Peyer's patch (tissue), 4 donors: ENCODE data around the gene NSL1. TPM values are rescaled to one million over a fixed set of nuclear protein-coding genes. Genes with fewer than 3 reads are reported as not detected.

ENCODE experiments used
- DNase-seq, 3 donors: peaks; one replicate each; pipeline ENCODE4 v3.0.0-alpha.2; 2017 to 2019
- H3K27ac ChIP-seq, 4 donors: fragments of 200-600 bp; sonication (generic); one replicate each; pipeline ENCODE4 v1.5.1; 2016 to 2019
- H3K27me3 ChIP-seq, 2 donors: fragments of 200-600 bp; sonication (generic); one replicate each; pipeline ENCODE4 v1.5.1; 2019
- H3K36me3 ChIP-seq, 3 donors: fragments of 200-600 bp; sonication (generic); one replicate each; pipeline ENCODE4 v1.5.1; 2016 to 2019
- H3K4me1 ChIP-seq, 4 donors: fragments of 200-600 bp; sonication (generic); one replicate each; pipeline ENCODE4 v1.5.1; 2016 to 2019
- H3K4me3 ChIP-seq, 4 donors: fragments of 200-600 bp; sonication (generic); 1 replicate in 3 of 4; 2 replicates in 1 of 4; pipeline ENCODE4 v1.5.1; 2016 to 2019; ENCODE audit warnings: mild to moderate bottlenecking in 1 of 4
- H3K9me3 ChIP-seq, 4 donors: fragments of 200-600 bp; sonication (generic); one replicate each; pipeline ENCODE4 v1.5.1; 2016 to 2019; ENCODE audit warnings: mild to moderate bottlenecking in 1 of 4
- CTCF ChIP-seq, 6 experiments: fragments of 450-650 bp in 4 of 6; fragments of 200-600 bp in 2 of 6; sonication (generic) in 1 of 6; IDR thresholded peaks; one replicate each; pipeline ENCODE4 v1.5.1; 2017 to 2019; ENCODE audit warnings: antibody characterized with exemption in 6 of 6, mild to moderate bottlenecking in 3 of 6, moderate library complexity in 1 of 6
- POLR2A ChIP-seq, 2 donors: fragments of 450-650 bp; IDR thresholded peaks; one replicate each; pipeline ENCODE4 v1.5.1; 2017; ENCODE audit warnings: antibody characterized with exemption in 2 of 2, mild to moderate bottlenecking in 2 of 2, moderate library complexity in 2 of 2
- total RNA-seq, 4 donors: library from RNA; depleted of rRNA; stranded (reverse); fragments of >200 nt; gene quantifications; one replicate each; pipeline ENCODE4 v1.1.0, GENCODE V29; 2016

Gene NSL1
- total RNA-seq, 4 donors from 2014 or later: 29.2 to 61.9 (median 39.0) TPM

GRCh38 chr1:212684076-212684475 lies 107.5 kb downstream of the NSL1 start:
- Histone ChIP-seq H3K36me3 (no peaks in the 10 kb centered on the region), H3K4me3 (no peak overlapping the region), H3K9me3 (no peaks in the 10 kb centered on the region), H3K27ac (no peak overlapping the region), H3K27me3 (no peaks in the 10 kb centered on the region), H3K4me1 (peaks cover 0 to 8% (median 3%) of the 10 kb centered on the region in 4 donors)
- no peak for DNase-seq
- no peak for TF ChIP-seq POLR2A (IDR thresholded peaks at IDR 0.05)
- no peak for TF ChIP-seq CTCF (IDR thresholded peaks at IDR 0.05)

GRCh38 chr1:212683357-212683722 lies 108.2 kb downstream of the NSL1 start:
- H3K4me3 ChIP-seq: peak overlapping the region in 1 of 4 donors; percentile 12
- no peak for TF ChIP-seq CTCF (IDR thresholded peaks at IDR 0.05)
- TF ChIP-seq POLR2A (IDR thresholded peaks at IDR 0.05): no peak
- no peak overlapping the region for H3K27ac ChIP-seq
- peak in 2 of 3 donors; percentile 66 to 79 for DNase-seq
- H3K27me3 ChIP-seq: no peaks in the 10 kb centered on the region
- no peaks in the 10 kb centered on the region for H3K9me3 ChIP-seq
- H3K4me1 ChIP-seq: peaks cover 0 to 8% (median 3%) of the 10 kb centered on the region in 4 donors
- H3K36me3 ChIP-seq: no peaks in the 10 kb centered on the region

- Histone ChIP-seq H3K4me3 (no peak overlapping the region), H3K36me3 (no peaks in the 10 kb centered on the region), H3K27me3 (no peaks in the 10 kb centered on the region), H3K27ac (no peak overlapping the region), H3K9me3 (no peaks in the 10 kb centered on the region), H3K4me1 (peaks cover 0 to 8% (median 3%) of the 10 kb centered on the region in 4 donors)
- no peak for DNase-seq
- TF ChIP-seq CTCF (IDR thresholded peaks at IDR 0.05) (no peak), POLR2A (IDR thresholded peaks at IDR 0.05) (no peak)
Measured at GRCh38 chr1:212680680-212681389, 110.7 kb downstream of the NSL1 start.

- Histone ChIP-seq H3K4me1 (peaks cover 0 to 8% (median 2%) of the 10 kb centered on the region in 4 donors), H3K9me3 (no peaks in the 10 kb centered on the region), H3K27ac (no peak overlapping the region), H3K27me3 (no peaks in the 10 kb centered on the region), H3K4me3 (no peak overlapping the region), H3K36me3 (no peaks in the 10 kb centered on the region)
- no peak for TF ChIP-seq CTCF (IDR thresholded peaks at IDR 0.05)
- TF ChIP-seq POLR2A (IDR thresholded peaks at IDR 0.05): no peak
- DNase-seq: no peak
Measured at GRCh38 chr1:212678456-212679410, 112.8 kb downstream of the NSL1 start.

- H3K4me3 ChIP-seq: no peak overlapping the region
- no peak for TF ChIP-seq POLR2A (IDR thresholded peaks at IDR 0.05)
- no peak for TF ChIP-seq CTCF (IDR thresholded peaks at IDR 0.05)
- no peaks in the 10 kb centered on the region for H3K36me3 ChIP-seq
- H3K9me3 ChIP-seq: no peaks in the 10 kb centered on the region
- H3K4me1 ChIP-seq: no peaks in the 10 kb centered on the region
- H3K27me3 ChIP-seq: no peaks in the 10 kb centered on the region
- H3K27ac ChIP-seq: no peak overlapping the region
- DNase-seq: no peak
Measured at GRCh38 chr1:212677573-212677972, 114.0 kb downstream of the NSL1 start.
